Measurements from ENCODE around the gene ZFAND5.

The ZFAND5 gene

DNA sequence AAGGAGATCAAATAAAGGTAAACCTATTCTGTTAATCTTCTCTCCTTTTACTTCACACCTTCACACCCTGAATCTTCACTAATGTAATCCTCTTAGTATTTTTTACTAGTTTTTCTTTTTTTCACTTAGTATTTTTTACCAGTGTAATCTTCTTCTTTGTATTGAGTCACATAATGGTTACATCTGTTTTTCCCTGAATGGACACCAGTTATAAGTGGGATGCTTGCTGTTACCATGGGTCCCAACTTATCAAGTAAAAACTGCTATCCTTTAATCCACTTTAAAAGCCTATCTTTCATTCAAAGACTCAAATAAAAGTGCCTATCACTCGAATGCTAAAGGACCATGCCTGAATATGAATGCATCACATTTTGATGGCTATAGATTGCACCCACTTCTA, 15.1 kb downstream of the ZFAND5 start:
- H3K4me3 ChIP-seq (replicated peaks; ENCODE audit: low read depth, low read length) = no peak overlapping the region
- DNase-seq (ENCODE audit: extremely low read depth, low read depth) = no peak
- TF ChIP-seq, protein P1, sequence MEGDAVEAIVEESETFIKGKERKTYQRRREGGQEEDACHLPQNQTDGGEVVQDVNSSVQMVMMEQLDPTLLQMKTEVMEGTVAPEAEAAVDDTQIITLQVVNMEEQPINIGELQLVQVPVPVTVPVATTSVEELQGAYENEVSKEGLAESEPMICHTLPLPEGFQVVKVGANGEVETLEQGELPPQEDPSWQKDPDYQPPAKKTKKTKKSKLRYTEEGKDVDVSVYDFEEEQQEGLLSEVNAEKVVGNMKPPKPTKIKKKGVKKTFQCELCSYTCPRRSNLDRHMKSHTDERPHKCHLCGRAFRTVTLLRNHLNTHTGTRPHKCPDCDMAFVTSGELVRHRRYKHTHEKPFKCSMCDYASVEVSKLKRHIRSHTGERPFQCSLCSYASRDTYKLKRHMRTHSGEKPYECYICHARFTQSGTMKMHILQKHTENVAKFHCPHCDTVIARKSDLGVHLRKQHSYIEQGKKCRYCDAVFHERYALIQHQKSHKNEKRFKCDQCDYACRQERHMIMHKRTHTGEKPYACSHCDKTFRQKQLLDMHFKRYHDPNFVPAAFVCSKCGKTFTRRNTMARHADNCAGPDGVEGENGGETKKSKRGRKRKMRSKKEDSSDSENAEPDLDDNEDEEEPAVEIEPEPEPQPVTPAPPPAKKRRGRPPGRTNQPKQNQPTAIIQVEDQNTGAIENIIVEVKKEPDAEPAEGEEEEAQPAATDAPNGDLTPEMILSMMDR (IDR thresholded peaks at IDR 0.05; ENCODE audit: low read depth, low read length, missing control alignments) = no peak

DNA sequence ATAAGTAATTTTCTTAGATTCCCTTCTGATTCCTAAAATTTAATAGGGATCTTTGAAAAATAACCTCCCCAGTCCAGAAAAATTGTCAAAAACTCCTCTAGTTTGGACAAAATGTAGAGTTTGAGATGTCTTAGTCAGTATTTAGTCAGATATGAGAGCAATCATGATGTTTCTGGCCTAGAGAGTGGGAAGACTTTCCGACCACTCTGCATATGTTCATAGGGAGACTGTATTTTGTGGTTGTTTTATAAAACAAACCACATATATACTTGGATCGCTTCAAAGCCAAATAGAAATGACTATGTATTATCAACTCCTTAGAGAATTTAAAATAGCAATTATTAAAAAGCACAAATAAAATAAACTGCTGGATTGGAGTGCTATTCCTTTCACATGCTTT, 15.8 kb downstream of the ZFAND5 start:
- TF ChIP-seq, protein P1 (IDR thresholded peaks at IDR 0.05; ENCODE audit: low read depth, low read length, missing control alignments) = no peak
- no peak overlapping the region for H3K4me3 ChIP-seq (replicated peaks; ENCODE audit: low read depth, low read length)
- DNase-seq (ENCODE audit: extremely low read depth, low read depth) = no peak

DNA sequence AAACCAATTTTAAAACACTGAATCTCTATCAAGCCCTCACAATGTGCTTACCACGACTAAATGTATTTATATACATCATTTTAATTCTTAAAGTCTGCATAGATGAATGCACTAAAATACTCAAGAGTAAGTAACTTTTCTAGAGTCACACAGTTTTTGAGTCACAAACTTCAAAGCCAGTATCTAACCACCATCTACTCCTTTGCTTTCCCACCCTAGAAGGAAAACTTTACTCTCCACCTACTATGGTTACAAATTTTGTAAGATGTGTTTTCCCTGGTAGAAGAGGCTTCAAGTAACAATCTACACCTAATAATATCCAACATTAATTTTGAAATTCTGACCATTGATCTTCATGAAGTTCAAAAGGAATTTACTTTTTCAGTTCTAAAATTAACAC, 18.7 kb downstream of the ZFAND5 start:
- TF ChIP-seq, protein P1 (IDR thresholded peaks at IDR 0.05; ENCODE audit: low read depth, low read length, missing control alignments) = no peak
- DNase-seq (ENCODE audit: extremely low read depth, low read depth) = no peak
- no peak overlapping the region for H3K4me3 ChIP-seq (replicated peaks; ENCODE audit: low read depth, low read length)

DNA sequence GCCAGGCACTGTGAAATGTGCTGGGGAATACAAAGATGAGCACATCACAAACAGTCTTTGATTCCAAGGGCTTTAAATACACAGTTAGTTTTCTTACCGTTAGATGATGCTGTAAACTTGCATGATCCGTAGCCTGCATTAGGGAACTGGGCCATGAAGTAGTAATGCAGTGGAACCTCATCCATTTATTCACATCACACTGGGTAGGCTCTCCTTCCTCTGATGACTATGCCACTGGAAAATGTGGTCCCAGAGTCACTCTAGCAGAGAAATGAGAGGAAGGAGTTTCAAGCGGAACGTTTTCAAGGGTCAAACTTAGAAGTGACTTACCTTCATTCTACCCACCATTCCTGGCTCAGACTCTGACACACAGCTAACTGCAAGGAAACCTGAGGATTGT, 26.4 kb downstream of the ZFAND5 start:
- no peak overlapping the region for H3K4me3 ChIP-seq (replicated peaks; ENCODE audit: low read depth, low read length)
- DNase-seq (ENCODE audit: extremely low read depth, low read depth) = no peak
- TF ChIP-seq, protein P1 (IDR thresholded peaks at IDR 0.05; ENCODE audit: low read depth, low read length, missing control alignments) = no peak

DNA sequence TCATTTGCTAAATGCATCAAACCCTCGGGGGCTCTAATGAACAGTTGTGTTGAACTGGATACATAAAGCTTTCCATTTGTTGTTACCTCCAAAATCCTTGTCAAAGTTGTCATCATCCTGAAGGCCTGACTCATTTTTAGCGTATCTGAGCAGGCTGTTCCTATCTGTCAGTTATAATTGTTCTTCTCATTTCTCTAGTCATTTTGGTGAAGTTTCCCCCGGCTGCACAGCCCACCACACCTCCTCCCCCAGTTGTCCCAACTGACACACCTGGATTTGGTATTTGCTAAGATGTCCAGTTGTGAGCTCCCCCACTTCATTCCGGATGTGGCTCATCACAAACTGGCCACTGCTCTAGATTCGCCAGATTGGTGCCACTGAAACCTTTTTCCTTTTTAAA, 27.7 kb downstream of the ZFAND5 start:
- no peak overlapping the region for H3K4me3 ChIP-seq (replicated peaks; ENCODE audit: low read depth, low read length)
- TF ChIP-seq, protein P1 (IDR thresholded peaks at IDR 0.05; ENCODE audit: low read depth, low read length, missing control alignments) = no peak
- no peak for DNase-seq (ENCODE audit: extremely low read depth, low read depth)

DNA sequence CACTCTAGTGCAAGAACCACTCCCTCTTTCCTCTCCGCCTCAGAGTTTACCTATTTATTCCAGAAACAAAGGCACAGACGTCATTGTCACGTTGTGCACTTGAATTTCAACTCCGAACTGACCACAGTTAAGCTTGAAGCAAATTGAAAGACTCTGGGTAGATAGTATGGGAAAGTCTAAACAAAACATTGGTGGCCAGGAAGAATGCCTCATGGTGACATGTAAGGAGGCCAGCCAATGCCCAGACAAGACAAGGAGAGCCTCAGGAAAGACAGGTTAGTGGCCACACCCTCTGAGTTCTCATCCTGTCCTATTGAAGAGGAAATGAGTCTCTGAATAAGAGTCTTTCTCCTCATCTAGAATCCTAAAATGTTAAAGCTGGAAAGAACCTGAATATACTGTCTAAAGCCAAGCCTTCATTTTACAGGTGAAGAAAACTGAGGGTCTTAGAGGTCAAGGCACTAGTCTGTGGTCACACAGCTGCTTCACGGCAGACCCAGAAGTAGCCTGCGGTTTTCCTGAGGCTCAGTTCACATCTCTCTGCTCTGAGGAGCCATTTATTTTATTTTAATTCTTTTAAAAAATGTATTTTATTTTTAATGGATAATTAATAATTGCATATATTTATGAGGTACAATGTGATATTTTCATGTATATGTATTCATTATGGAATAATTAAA, 30.2 kb downstream of the ZFAND5 start:
- DNase-seq (ENCODE audit: extremely low read depth, low read depth) = no peak
- H3K4me3 ChIP-seq (replicated peaks; ENCODE audit: low read depth, low read length) = no peak overlapping the region
- TF ChIP-seq, protein P1 (IDR thresholded peaks at IDR 0.05; ENCODE audit: low read depth, low read length, missing control alignments) = no peak

DNA sequence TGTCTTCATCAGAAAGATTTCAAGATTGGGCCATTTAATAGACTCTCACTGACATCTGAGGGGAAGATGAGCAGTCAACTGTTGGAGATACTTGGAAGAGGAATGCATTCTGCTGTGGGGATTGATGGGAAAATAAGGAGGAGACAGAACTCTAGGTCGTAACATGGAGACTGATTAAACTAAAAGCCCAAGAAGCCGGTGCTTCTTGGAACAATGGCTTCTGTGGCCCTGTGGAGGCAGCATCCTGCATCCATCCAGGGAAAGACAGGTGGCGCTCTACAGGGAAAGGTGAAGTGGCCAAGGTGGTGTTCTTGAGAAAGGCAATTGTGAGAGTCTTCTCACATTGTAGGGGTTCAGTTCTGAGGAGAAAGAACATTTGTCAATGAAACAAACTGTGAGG, 31.3 kb downstream of the ZFAND5 start:
- H3K4me3 ChIP-seq (replicated peaks; ENCODE audit: low read depth, low read length) = no peak overlapping the region
- TF ChIP-seq, protein P1 (IDR thresholded peaks at IDR 0.05; ENCODE audit: low read depth, low read length, missing control alignments) = peak; percentile 35
- DNase-seq (ENCODE audit: extremely low read depth, low read depth) = no peak
